T47D (cell line): Measurements from ENCODE around the gene ANKFY1.

Experiments used
- DNase-seq, 2 experiments: peaks; one replicate each; pipeline versions ENCODE4 v3.0.0 to v3.0.0-alpha.2; 2011 to 2012; ENCODE audit warnings: low read depth in 1 of 2, low spot score in 1 of 2
- JUND ChIP-seq: IDR thresholded peaks from 2 replicates; pipeline ENCODE4 v1.6.1; 2012; ENCODE audit warnings: low read depth
- in situ Hi-C: cut with HindIII; loops from 2 replicates; pipeline ENCODE4 v1.10.0; 2016; ENCODE audit warnings: low sequenced_read_pairs, low pct_unique_long_range_greater_than_20kb

ANKFY1 gene

DNA sequence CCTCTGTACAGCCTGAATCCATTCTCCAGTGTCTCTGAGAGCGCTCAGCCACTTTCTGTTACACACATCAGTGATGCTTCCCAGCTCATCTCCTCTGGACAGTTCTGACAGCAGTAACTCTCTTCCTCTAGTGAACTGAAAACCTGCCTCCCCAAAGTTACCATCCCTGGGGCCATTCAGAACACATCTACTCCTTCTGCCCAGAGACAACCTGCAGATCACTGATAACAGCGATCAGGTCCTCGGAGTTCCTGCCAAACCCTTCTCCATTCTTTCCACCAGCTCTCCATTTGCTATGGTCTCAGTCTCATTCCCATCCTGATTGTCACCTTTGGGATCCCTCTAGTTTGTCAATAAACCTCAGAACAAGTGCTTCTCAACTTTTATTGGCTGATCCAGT, 128.3 kb downstream of the ANKFY1 start:
- in situ Hi-C loops: no loop called here
- no peak for DNase-seq
- TF ChIP-seq JUND: no peak

DNA sequence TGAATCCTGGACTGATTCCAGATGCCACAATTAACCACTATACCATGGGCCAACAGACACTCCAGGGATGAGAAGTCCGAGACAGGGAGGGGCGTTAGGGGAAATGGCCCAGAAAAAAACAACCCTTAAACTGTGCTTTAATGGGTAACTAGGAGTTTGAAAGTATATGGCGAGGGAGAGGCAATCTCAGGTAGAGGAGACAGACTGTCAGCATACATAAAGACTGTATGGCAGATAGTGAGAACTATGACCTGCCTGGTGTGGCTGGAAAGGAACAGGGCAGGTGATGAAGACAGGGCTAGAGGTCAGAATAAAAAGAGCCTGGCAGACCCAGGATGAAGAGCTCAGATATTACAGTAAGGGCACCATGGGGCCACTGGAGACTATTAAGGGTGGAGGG, 129.1 kb downstream of the ANKFY1 start:
- TF ChIP-seq JUND: no peak
- DNase-seq: no peak
- in situ Hi-C loops: no loop called here

DNA sequence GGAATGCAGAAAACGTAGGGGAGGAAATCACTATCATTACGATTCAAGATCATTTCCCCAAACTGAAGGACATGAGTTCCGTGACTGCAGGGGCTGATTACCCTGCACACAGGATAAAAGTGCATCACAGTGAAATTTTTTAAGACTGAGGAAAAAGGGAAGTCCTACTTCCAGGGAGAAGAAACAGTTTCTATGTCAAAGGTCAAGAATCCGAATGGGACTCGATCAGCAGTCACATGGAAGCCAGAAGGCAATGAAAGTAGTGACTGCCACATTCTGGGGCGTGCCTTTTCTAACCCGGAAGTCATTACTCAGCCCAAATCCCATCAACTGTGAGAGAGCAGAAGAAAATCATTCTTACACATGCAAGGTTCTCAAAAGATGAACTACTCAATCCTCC, 133.1 kb downstream of the ANKFY1 start:
- TF ChIP-seq JUND: no peak
- DNase-seq: no peak
- in situ Hi-C loops: no loop called here

DNA sequence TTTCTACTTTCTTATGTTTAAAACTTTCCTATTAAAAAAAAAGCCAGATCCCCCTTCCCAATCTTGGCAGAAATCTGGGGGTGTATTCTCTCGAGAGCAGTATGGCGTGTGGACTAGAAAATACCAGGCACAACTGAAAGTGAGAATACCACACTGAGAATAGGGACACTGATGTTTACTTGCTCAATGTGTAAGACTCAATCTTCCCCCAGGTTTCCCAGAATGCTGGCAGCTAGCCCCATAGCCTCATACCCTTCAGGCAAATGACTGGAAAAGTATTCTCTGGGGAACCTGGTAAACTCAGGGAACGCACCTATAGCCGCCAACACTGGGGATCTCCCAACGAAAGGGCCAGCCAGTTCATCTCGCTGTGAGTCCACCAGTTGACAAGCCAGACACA, 136.2 kb downstream of the ANKFY1 start:
- no peak for TF ChIP-seq JUND
- peak in 1 of 2 experiments; percentile 15 for DNase-seq
- in situ Hi-C loops: no loop called here

DNA sequence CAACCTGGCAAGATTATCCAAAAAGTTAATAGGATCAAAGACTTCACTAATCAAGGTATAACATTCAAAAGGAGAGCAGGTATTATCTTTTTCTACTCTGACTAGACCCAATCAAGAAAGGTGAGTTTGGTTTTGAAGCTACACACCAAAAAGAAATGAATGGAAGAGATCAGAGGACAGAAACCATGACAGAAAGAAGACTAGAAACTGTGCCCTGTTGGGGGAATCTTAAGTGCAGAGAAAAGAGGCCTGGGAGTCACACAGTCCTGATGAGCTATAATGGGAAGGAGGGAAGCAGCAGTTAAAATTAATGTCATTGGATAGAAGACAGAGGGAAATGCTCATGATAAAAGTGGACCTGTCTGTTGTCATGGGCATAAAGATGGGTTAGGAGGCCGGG, 138.2 kb downstream of the ANKFY1 start:
- no peak for DNase-seq
- in situ Hi-C loops: no loop called here
- TF ChIP-seq JUND: no peak

DNA sequence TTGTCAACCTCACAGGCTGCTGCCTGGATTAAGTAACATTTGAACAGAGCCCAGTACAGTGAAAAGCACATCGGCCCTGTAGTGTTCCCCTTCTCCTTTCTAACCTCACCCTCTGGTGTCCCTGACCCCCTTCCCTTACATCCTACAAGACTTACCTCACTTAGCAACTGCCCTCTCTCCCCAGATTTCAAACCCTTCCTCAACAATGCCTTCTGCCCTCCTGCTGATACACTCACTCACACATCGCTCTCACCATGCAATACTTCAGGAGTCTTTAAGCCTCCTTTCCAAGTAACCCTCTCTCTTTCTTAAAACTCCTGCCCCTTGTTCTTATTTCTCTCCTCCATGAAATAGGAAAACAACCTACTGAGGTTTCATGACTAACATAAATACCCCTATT, 138.8 kb downstream of the ANKFY1 start:
- TF ChIP-seq JUND: no peak
- DNase-seq: no peak
- in situ Hi-C loops: no loop called here

DNA sequence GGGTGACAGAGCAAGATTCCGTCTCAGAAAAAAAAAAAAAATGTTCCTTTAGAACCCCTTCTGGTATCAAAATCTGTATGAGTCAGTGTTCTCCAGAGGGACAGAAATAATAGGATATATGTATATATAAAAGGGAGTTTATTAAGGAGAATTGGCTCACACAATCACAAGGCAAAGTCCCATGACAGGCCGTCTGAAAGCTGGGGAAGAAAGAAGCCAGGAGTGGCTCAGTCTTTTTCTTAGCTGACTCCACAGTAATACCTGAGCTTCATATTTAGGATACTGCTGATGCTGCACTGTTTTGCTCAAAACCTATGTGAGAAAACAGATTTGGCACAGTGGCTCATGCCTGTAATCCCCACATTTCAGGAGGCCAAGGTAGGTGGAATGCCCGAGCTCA, 143.4 kb downstream of the ANKFY1 start:
- no peak for DNase-seq
- no peak for TF ChIP-seq JUND
- in situ Hi-C loops: no loop called here

DNA sequence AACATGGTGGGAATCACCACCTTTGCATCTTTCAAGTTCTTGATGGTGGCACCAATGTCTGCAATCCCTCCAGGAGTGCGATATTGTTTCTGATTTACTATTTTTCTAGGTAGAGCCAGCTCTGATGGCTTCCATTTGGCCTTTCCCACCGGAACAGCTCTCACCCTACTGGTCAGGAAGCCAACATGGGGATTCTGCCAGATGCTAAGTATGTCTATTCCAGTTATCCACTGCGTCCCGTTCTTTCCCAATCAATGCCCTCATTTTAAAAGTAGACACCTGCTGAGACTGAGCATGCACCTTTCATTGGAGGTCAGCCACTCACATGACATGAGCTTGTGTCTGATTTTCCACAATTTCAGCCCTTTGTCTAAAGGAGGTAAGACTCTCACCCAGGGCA, 144.5 kb downstream of the ANKFY1 start:
- no peak for TF ChIP-seq JUND
- in situ Hi-C loops: no loop called here
- DNase-seq: no peak

DNA sequence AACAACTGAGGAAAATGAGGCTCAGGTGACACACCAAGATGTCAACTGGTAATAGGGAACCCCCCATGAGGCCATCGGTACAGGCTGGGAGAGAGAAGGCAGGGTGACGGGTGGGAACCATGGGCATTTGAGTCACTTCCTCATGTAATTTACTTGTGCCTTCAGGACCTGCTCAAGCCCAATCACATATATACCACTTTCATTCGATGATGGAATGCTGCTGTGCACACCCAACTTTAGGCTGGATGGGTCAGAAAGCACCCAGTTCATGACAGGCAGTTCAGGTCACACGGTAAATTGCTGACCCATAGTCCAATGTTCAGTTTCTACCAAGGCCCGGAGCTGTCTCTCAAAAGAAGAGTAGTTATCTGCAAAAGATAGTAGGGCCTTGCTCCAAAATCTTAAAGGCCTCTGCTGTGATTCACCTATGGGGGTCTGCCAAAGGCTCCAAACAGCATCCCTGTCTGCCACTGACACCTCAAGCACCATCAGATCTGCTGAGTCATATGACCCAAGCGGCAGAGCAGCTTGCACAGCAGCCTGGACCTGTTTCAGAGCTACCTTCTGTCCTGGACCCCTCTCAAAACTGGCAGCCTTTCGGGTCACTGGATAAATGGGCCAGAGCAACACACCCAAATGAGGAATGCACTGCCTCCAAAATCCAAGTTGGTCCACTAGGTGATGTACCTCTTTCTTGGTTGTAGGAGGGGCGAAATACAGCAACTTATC, 145.6 kb downstream of the ANKFY1 start:
- in situ Hi-C loops: no loop called here
- TF ChIP-seq JUND: no peak
- no peak for DNase-seq

DNA sequence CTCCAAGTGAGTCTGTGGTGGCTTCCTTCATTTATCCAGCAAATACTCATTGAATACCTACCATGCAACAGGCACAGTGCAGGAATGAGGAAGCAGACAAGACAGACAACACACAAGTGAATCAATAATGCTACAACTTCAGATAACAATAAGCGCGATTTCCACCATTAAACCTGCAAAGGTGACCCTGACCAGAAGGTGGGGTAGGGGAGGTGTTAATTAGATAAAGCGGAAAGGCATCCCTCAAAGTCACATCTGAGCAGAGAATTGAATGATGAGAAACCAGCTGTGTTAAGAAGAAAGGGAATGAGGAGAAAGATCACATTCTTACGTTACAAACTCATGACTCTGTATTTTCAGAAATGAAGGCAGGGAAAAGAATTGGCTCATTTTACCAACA, 147.3 kb downstream of the ANKFY1 start:
- in situ Hi-C loops: no loop called here
- no peak for DNase-seq
- no peak for TF ChIP-seq JUND
